Measurements from ENCODE around the gene RABGAP1L.
"Not testable (repeated sequence)": the region's sequence is repeated elsewhere in the genome, so short reads cannot be mapped to it uniquely, and the experiment has no call there.

GRCh38 chr1:174543421-174543820 lies 384.1 kb downstream of the RABGAP1L start:
- TF ChIP-seq CTCF (optimal IDR thresholded peaks at IDR 0.05 in 1 of 3, IDR thresholded peaks at IDR 0.05 in 1 of 3, conservative IDR thresholded peaks at IDR 0.05 in 1 of 3; ENCODE audit: extremely low read depth in 1 of 3, insufficient read depth in 2 of 3, low read length in 3 of 3); EZH2 (IDR thresholded peaks at IDR 0.05; ENCODE audit: low read length): not testable (repeated sequence)

Measured in keratinocyte (primary cell).